ENCODE results near the gene ARF1.

The ARF1 gene

GRCh38 chr1:228073857-228074545 is 8.5 kb upstream of the ARF1 start:
- no peak for TF ChIP-seq EGR1 (IDR thresholded peaks at IDR 0.05)
- TF ChIP-seq REST (IDR thresholded peaks at IDR 0.05; ENCODE audit: low read depth): no peak
- TF ChIP-seq NFIC (IDR thresholded peaks at IDR 0.05): no peak
- peak; percentile 67 for TF ChIP-seq RAD21 (IDR thresholded peaks at IDR 0.05; ENCODE audit: low read depth)

- TF ChIP-seq REST (IDR thresholded peaks at IDR 0.05; ENCODE audit: low read depth) (no peak), ZBTB7A (IDR thresholded peaks at IDR 0.05; ENCODE audit: low read depth) (no peak), CREB1 (IDR thresholded peaks at IDR 0.05; ENCODE audit: low read depth) (peak; percentile 61; the same call in 1 of the 2 replicates)
These were observed 7.4 kb upstream of the ARF1 start for GRCh38 chr1:228074954-228075730.

GRCh38 chr1:228075801-228076271 is 6.7 kb upstream of the ARF1 start:
- no peak for TF ChIP-seq CREB1 (IDR thresholded peaks at IDR 0.05; ENCODE audit: low read depth)
- no peak for TF ChIP-seq USF1 (IDR thresholded peaks at IDR 0.05)
- no peak for TF ChIP-seq RAD21 (IDR thresholded peaks at IDR 0.05; ENCODE audit: low read depth)
- TF ChIP-seq FOXM1 (IDR thresholded peaks at IDR 0.05; ENCODE audit: borderline replicate concordance, low read depth): no peak
- TF ChIP-seq MAX (IDR thresholded peaks at IDR 0.05): no peak
- no peak for TF ChIP-seq CEBPB (IDR thresholded peaks at IDR 0.05)
- no peak for TF ChIP-seq YY1 (IDR thresholded peaks at IDR 0.05; ENCODE audit: low read depth)
- TF ChIP-seq REST (IDR thresholded peaks at IDR 0.05; ENCODE audit: low read depth): no peak

- no peak for TF ChIP-seq NFIC (IDR thresholded peaks at IDR 0.05)
- no peak for TF ChIP-seq USF1 (IDR thresholded peaks at IDR 0.05)
- no peak for TF ChIP-seq FOXM1 (IDR thresholded peaks at IDR 0.05; ENCODE audit: borderline replicate concordance, low read depth)
- TF ChIP-seq TEAD4 (IDR thresholded peaks at IDR 0.05): no peak
- TF ChIP-seq ZBTB7A (IDR thresholded peaks at IDR 0.05; ENCODE audit: low read depth): no peak
- TF ChIP-seq CREB1 (IDR thresholded peaks at IDR 0.05; ENCODE audit: low read depth): no peak
- TF ChIP-seq REST (IDR thresholded peaks at IDR 0.05; ENCODE audit: low read depth): no peak
- no peak for TF ChIP-seq EGR1 (IDR thresholded peaks at IDR 0.05)
- no peak for TF ChIP-seq RAD21 (IDR thresholded peaks at IDR 0.05; ENCODE audit: low read depth)
- TF ChIP-seq MAX (IDR thresholded peaks at IDR 0.05): no peak
- no peak for TF ChIP-seq TAF1 (IDR thresholded peaks at IDR 0.05; ENCODE audit: low read depth)
- TF ChIP-seq EP300 (IDR thresholded peaks at IDR 0.05; ENCODE audit: borderline replicate concordance): no peak
These were observed 5.6 kb upstream of the ARF1 start for GRCh38 chr1:228076796-228077430.

Measured in Ishikawa (cell line).